LNCaP clone FGC (cell line): Measurements from ENCODE around the gene ZNF319.

Experiments used
- DNase-seq: peaks from one replicate; pipeline ENCODE4 v3.0.0-alpha.2; 2011; ENCODE audit warnings: low read depth
- H3K4me3 ChIP-seq: 2 replicates; pipeline ENCODE4 v1.5.1; 2011; ENCODE audit warnings: mild to moderate bottlenecking, low read depth, low read length, control low read depth
- CTCF ChIP-seq: IDR thresholded peaks from 2 replicates; pipeline ENCODE4 v1.5.1; 2012; ENCODE audit warnings: mild to moderate bottlenecking; ENCODE audit not compliant: control insufficient read depth, insufficient read depth; ENCODE audit errors: extremely low read depth

Gene ZNF319

GRCh38 chr16:57962756-57963155 lies 37.7 kb downstream of the ZNF319 start:
- no peak for TF ChIP-seq CTCF
- no peak for DNase-seq
- no peak overlapping the region for H3K4me3 ChIP-seq

- TF ChIP-seq CTCF, result no peak
- DNase-seq, result no peak
- no peak overlapping the region for H3K4me3 ChIP-seq
Observed at GRCh38 chr16:57962046-57962445, 38.4 kb downstream of the ZNF319 start.

GRCh38 chr16:57961538-57961937 lies 38.9 kb downstream of the ZNF319 start:
- no peak for TF ChIP-seq CTCF
- no peak overlapping the region for H3K4me3 ChIP-seq
- DNase-seq, result no peak

- no peak for DNase-seq
- no peak overlapping the region for H3K4me3 ChIP-seq
- TF ChIP-seq CTCF, result no peak
Observed at GRCh38 chr16:57960826-57961472, 39.5 kb downstream of the ZNF319 start.

- no peak for DNase-seq
- TF ChIP-seq CTCF, result no peak
- H3K4me3 ChIP-seq, result no peak overlapping the region
Observed at GRCh38 chr16:57960310-57960709, 40.2 kb downstream of the ZNF319 start.

GRCh38 chr16:57959804-57960203 lies 40.7 kb downstream of the ZNF319 start:
- no peak for DNase-seq

More at GRCh38 chr16:57959804-57960203, 40.7 kb downstream of the ZNF319 start:
- TF ChIP-seq CTCF, result no peak
- no peak overlapping the region for H3K4me3 ChIP-seq
